ENCODE measurements around the gene GRK1. TPM values are rescaled to one million over a fixed set of nuclear protein-coding genes. Genes with fewer than 3 reads are reported as not detected.
A peak's percentile ranks its signal among the peaks of the same experiment; 100 is the strongest.

GRK1 gene
- total RNA-seq, 1 experiment from 2014 or later: not detected

- POLR2A ChIA-PET: no interaction called here
- DNase-seq (ENCODE audit: unreplicated experiment): no peak
- peaks cover 7% of the 10 kb centered on the region for H3K9me3 Mint-ChIP-seq (ENCODE audit: unreplicated experiment)
- H3K27ac Mint-ChIP-seq (ENCODE audit: low read depth, unreplicated experiment): no peak overlapping the region
- no peak overlapping the region for H3K4me3 Mint-ChIP-seq (ENCODE audit: unreplicated experiment)
- peaks cover 9% of the 10 kb centered on the region for H3K4me1 Mint-ChIP-seq (ENCODE audit: insufficient read depth, unreplicated experiment)
- intact Hi-C loops (cut with micrococcal nuclease): no loop called here
- no peaks in the 10 kb centered on the region for H3K36me3 Mint-ChIP-seq (ENCODE audit: insufficient read depth, unreplicated experiment)
- no peaks in the 10 kb centered on the region for H3K27me3 Mint-ChIP-seq (ENCODE audit: insufficient read depth, unreplicated experiment)
- BruUV-seq (replicated peaks): no TSS peak
- CTCF ChIA-PET: no interaction called here
- TF ChIP-seq CTCF (IDR thresholded peaks at IDR 0.05; ENCODE audit: unreplicated experiment): no peak
These were observed 86.2 kb downstream of the GRK1 start for GRCh38 chr13:113753171-113753570.

GRCh38 chr13:113754242-113754641 is 87.2 kb downstream of the GRK1 start:
- no TSS peak for BruUV-seq (replicated peaks)
- ChIA-PET POLR2A (no interaction called here), CTCF (no interaction called here)
- H3K27me3 Mint-ChIP-seq (ENCODE audit: insufficient read depth, unreplicated experiment): no peaks in the 10 kb centered on the region
- no peak overlapping the region for H3K4me3 Mint-ChIP-seq (ENCODE audit: unreplicated experiment)
- DNase-seq (ENCODE audit: unreplicated experiment): no peak
- H3K9me3 Mint-ChIP-seq (ENCODE audit: unreplicated experiment): peaks cover 7% of the 10 kb centered on the region
- H3K4me1 Mint-ChIP-seq (ENCODE audit: insufficient read depth, unreplicated experiment): peaks cover 9% of the 10 kb centered on the region
- H3K36me3 Mint-ChIP-seq (ENCODE audit: insufficient read depth, unreplicated experiment): no peaks in the 10 kb centered on the region
- no peak overlapping the region for H3K27ac Mint-ChIP-seq (ENCODE audit: low read depth, unreplicated experiment)
- intact Hi-C loops (cut with micrococcal nuclease): no loop called here
- TF ChIP-seq CTCF (IDR thresholded peaks at IDR 0.05; ENCODE audit: unreplicated experiment): no peak

GRCh38 chr13:113754691-113755090 is 87.7 kb downstream of the GRK1 start:
- no TSS peak for BruUV-seq (replicated peaks)
- Mint-ChIP-seq H3K27me3 (ENCODE audit: insufficient read depth, unreplicated experiment) (no peaks in the 10 kb centered on the region), H3K36me3 (ENCODE audit: insufficient read depth, unreplicated experiment) (no peaks in the 10 kb centered on the region), H3K4me1 (ENCODE audit: insufficient read depth, unreplicated experiment) (peaks cover 9% of the 10 kb centered on the region), H3K27ac (ENCODE audit: low read depth, unreplicated experiment) (no peak overlapping the region), H3K4me3 (ENCODE audit: unreplicated experiment) (no peak overlapping the region), H3K9me3 (ENCODE audit: unreplicated experiment) (peaks cover 7% of the 10 kb centered on the region)
- intact Hi-C loops (cut with micrococcal nuclease): no loop called here
- ChIA-PET CTCF (no interaction called here), POLR2A (no interaction called here)
- DNase-seq (ENCODE audit: unreplicated experiment): no peak
- no peak for TF ChIP-seq CTCF (IDR thresholded peaks at IDR 0.05; ENCODE audit: unreplicated experiment)

- H3K27ac Mint-ChIP-seq (ENCODE audit: low read depth, unreplicated experiment): peak overlapping the region; percentile 52
- intact Hi-C loops (cut with micrococcal nuclease): no loop called here
- no peaks in the 10 kb centered on the region for H3K36me3 Mint-ChIP-seq (ENCODE audit: insufficient read depth, unreplicated experiment)
- TF ChIP-seq CTCF (IDR thresholded peaks at IDR 0.05; ENCODE audit: unreplicated experiment): no peak
- no peaks in the 10 kb centered on the region for H3K27me3 Mint-ChIP-seq (ENCODE audit: insufficient read depth, unreplicated experiment)
- ChIA-PET POLR2A (no interaction called here), CTCF (no interaction called here)
- H3K4me1 Mint-ChIP-seq (ENCODE audit: insufficient read depth, unreplicated experiment): peaks cover 15% of the 10 kb centered on the region
- no TSS peak for BruUV-seq (replicated peaks)
- peak; percentile 27 for DNase-seq (ENCODE audit: unreplicated experiment)
- H3K4me3 Mint-ChIP-seq (ENCODE audit: unreplicated experiment): no peak overlapping the region
- H3K9me3 Mint-ChIP-seq (ENCODE audit: unreplicated experiment): no peaks in the 10 kb centered on the region
These were observed 89.5 kb downstream of the GRK1 start for GRCh38 chr13:113756441-113757097.
